Heart right ventricle (tissue), 12 donors: ENCODE measurements around the gene STK11. TPM values are rescaled to one million over a fixed set of nuclear protein-coding genes. Genes with fewer than 3 reads are reported as not detected.

Source experiments
- polyA plus RNA-seq, 2 donors: library from polyadenylated mRNA; stranded (reverse); fragments of 200-250 nt; gene quantifications; one replicate each; pipeline ENCODE4 v1.2.3, GENCODE V29; 2013
- total RNA-seq, 10 donors: library from RNA; stranded (reverse); fragmentation: NEBNext Ultra II Directional in 3 of 10; extraction: Animal tissue kit (Norgen Biotek cat#: 25700) in 3 of 10; gene quantifications; one replicate each; pipeline versions ENCODE4 v1.2.1 to v1.2.4, GENCODE V29; 2021 to 2023
- donor health status: ischemic (EF 13 %, LVEDD 7.1; RV severe dilation, severe dysfunction).
- donor health status: healthy with polysubstance abuse.
- donor health status: DM: no; HTN: yes; CAD: no.
- donor health status: DM: no; HTN: no; CAD: no.
- donor health status: ischemic (EF 25% LVEDD 6.9; RV normal size, moderate dysfunction).
- donor health status: ischemic (EF 25% LVEDD 5.7; RV mildly dilated, moderate dysfunction).
- donor health status: healthy.
- donor health status: nonischemic (EF 11% LVEDD 7.7; RV severe dilation, severe dysfunction).
- donor health status: DM: yes; HTN: yes; CAD: no.
- donor health status: PGD.
- donor health status: ischemic (EF 29% LVEDD 5.4; RV normal size, mild dysfunction).
- donor health status: nonischemic (EF 23%, LVEDD 6.1; RV moderate dilation, normal function).

STK11 gene
- total and polyA plus RNA-seq, 12 donors = 41.1 to 71.6 (median 46.6) TPM

Other genes with a start within 250 kb of the STK11 start
- gene WDR18, start 221.4 kb upstream of the STK11 start, total RNA-seq = 10 to 100 TPM; 17.3 to 25.0 (median 20.3) TPM
- 10 to 100 TPM; 44.0 to 66.4 TPM for gene WDR18, start 221.4 kb upstream of the STK11 start, polyA plus RNA-seq
- under 1 TPM in 3 of 10 donors, not detected in 7; 0.08 to 0.10 (median 0.09) TPM for gene GRIN3B, start 205.4 kb upstream of the STK11 start, total RNA-seq
- gene GRIN3B, start 205.4 kb upstream of the STK11 start, polyA plus RNA-seq = under 1 TPM in 1 of 2 donors, not detected in 1; 0.01 TPM
- gene TMEM259, start 184.7 kb upstream of the STK11 start, total RNA-seq = 100 to 1,000 TPM in 8 of 10 donors, 10 to 100 TPM in 2; 94.3 to 141 (median 111) TPM
- gene TMEM259, start 184.7 kb upstream of the STK11 start, polyA plus RNA-seq = 100 to 1,000 TPM; 144 to 289 TPM
- not detected for gene RNU6-2, start 184.3 kb upstream of the STK11 start, total RNA-seq
- not detected for gene RNU6-2, start 184.3 kb upstream of the STK11 start, polyA plus RNA-seq
- 100 to 1,000 TPM in 2 of 10 donors, 10 to 100 TPM in 8; 33.0 to 117 (median 63.5) TPM for gene CNN2, start 179.2 kb upstream of the STK11 start, total RNA-seq
- 10 to 100 TPM; 49.0 to 61.2 TPM for gene CNN2, start 179.2 kb upstream of the STK11 start, polyA plus RNA-seq
- gene ABCA7, start 165.7 kb upstream of the STK11 start, total RNA-seq = 10 to 100 TPM in 1 of 10 donors, 1 to 10 TPM in 9; 4.3 to 18.1 (median 5.6) TPM
- gene ABCA7, start 165.7 kb upstream of the STK11 start, polyA plus RNA-seq = 10 to 100 TPM in 1 of 2 donors, 1 to 10 TPM in 1; 2.7 to 23.4 TPM
- gene ARHGAP45, start 138.6 kb upstream of the STK11 start, total RNA-seq = 10 to 100 TPM in 1 of 10 donors, 1 to 10 TPM in 9; 1.9 to 27.4 (median 4.1) TPM
- 1 to 10 TPM; 4.4 to 8.6 TPM for gene ARHGAP45, start 138.6 kb upstream of the STK11 start, polyA plus RNA-seq
- 100 to 1,000 TPM; 111 to 215 (median 134) TPM for gene POLR2E, start 110.4 kb upstream of the STK11 start, total RNA-seq
- gene POLR2E, start 110.4 kb upstream of the STK11 start, polyA plus RNA-seq = 100 to 1,000 TPM; 116 to 212 TPM
- 100 to 1,000 TPM; 244 to 405 (median 299) TPM for gene GPX4, start 101.8 kb upstream of the STK11 start, total RNA-seq
- gene GPX4, start 101.8 kb upstream of the STK11 start, polyA plus RNA-seq = 100 to 1,000 TPM; 461 to 487 TPM
- 10 to 100 TPM; 12.6 to 61.3 (median 16.1) TPM for gene SBNO2, start 31.5 kb upstream of the STK11 start, total RNA-seq
- gene SBNO2, start 31.5 kb upstream of the STK11 start, polyA plus RNA-seq = 10 to 100 TPM; 12.6 to 18.7 TPM
- gene CBARP, start 32.2 kb downstream of the STK11 start, total RNA-seq = 1 to 10 TPM in 9 of 10 donors, under 1 TPM in 1; 0.96 to 2.2 (median 1.4) TPM
- gene CBARP, start 32.2 kb downstream of the STK11 start, polyA plus RNA-seq = 1 to 10 TPM in 1 of 2 donors, under 1 TPM in 1; 0.73 to 1.3 TPM
- 100 to 1,000 TPM; 491 to 770 (median 553) TPM for gene ATP5F1D, start 36.0 kb downstream of the STK11 start, total RNA-seq
- gene ATP5F1D, start 36.0 kb downstream of the STK11 start, polyA plus RNA-seq = 1,000 to 10,000 TPM in 1 of 2 donors, 100 to 1,000 TPM in 1; 821 to 2,879 TPM
- gene MIDN, start 42.8 kb downstream of the STK11 start, total RNA-seq = 100 to 1,000 TPM in 2 of 10 donors, 10 to 100 TPM in 8; 45.9 to 236 (median 68.5) TPM
- gene MIDN, start 42.8 kb downstream of the STK11 start, polyA plus RNA-seq = 10 to 100 TPM; 22.7 to 48.6 TPM
- 100 to 1,000 TPM; 227 to 356 (median 280) TPM for gene CIRBP, start 63.6 kb downstream of the STK11 start, total RNA-seq
- gene CIRBP, start 63.6 kb downstream of the STK11 start, polyA plus RNA-seq = 100 to 1,000 TPM; 180 to 344 TPM
- gene FAM174C, start 69.8 kb downstream of the STK11 start, total RNA-seq = 10 to 100 TPM in 7 of 10 donors, 1 to 10 TPM in 3; 8.2 to 19.0 (median 12.7) TPM
- 10 to 100 TPM; 40.2 to 70.2 TPM for gene FAM174C, start 69.8 kb downstream of the STK11 start, polyA plus RNA-seq
- gene EFNA2, start 80.1 kb downstream of the STK11 start, total RNA-seq = under 1 TPM in 1 of 10 donors, not detected in 9; 0.45 TPM
- gene EFNA2, start 80.1 kb downstream of the STK11 start, polyA plus RNA-seq = under 1 TPM in 1 of 2 donors, not detected in 1; 0.04 TPM
- 100 to 1,000 TPM; 248 to 446 (median 377) TPM for gene NDUFS7, start 178.1 kb downstream of the STK11 start, total RNA-seq
- 100 to 1,000 TPM; 307 to 498 TPM for gene NDUFS7, start 178.1 kb downstream of the STK11 start, polyA plus RNA-seq
- 10 to 100 TPM; 53.4 to 89.2 (median 72.1) TPM for gene GAMT, start 195.8 kb downstream of the STK11 start, total RNA-seq
- gene GAMT, start 195.8 kb downstream of the STK11 start, polyA plus RNA-seq = 100 to 1,000 TPM in 1 of 2 donors, 10 to 100 TPM in 1; 30.8 to 260 TPM
- 100 to 1,000 TPM in 2 of 10 donors, 10 to 100 TPM in 8; 56.7 to 111 (median 73.8) TPM for gene DAZAP1, start 201.8 kb downstream of the STK11 start, total RNA-seq
- 10 to 100 TPM; 82.6 to 91.3 TPM for gene DAZAP1, start 201.8 kb downstream of the STK11 start, polyA plus RNA-seq
- gene RPS15, start 232.6 kb downstream of the STK11 start, total RNA-seq = 100 to 1,000 TPM; 480 to 720 (median 539) TPM
- 1,000 to 10,000 TPM; 2,400 to 3,724 TPM for gene RPS15, start 232.6 kb downstream of the STK11 start, polyA plus RNA-seq
- under 1 TPM in 9 of 10 donors, not detected in 1; 0.02 to 0.23 (median 0.08) TPM for gene APC2, start 244.3 kb downstream of the STK11 start, total RNA-seq
- gene APC2, start 244.3 kb downstream of the STK11 start, polyA plus RNA-seq = under 1 TPM; 0.13 to 0.15 TPM